OCI-LY3 (cell line): ENCODE measurements around the gene GNAZ.

Experiments used
- H2AFZ ChIP-seq: fragments of 200-600, 300-600 bp; shearing (Covaris generic); 2 replicates; pipeline ENCODE4 v1.6.0; 2014; ENCODE audit warnings: antibody characterized with exemption, low read depth, low read length
- H3K27ac ChIP-seq: fragments of 200-600, 300-600 bp; sonication (generic); 2 replicates; pipeline ENCODE4 v1.5.1; 2014; ENCODE audit warnings: mild to moderate bottlenecking, low read length, moderate library complexity, mixed read lengths
- H3K27me3 ChIP-seq: fragments of 200-600, 300-600 bp; sonication (generic); 2 replicates; pipeline ENCODE4 v1.6.1; 2014; ENCODE audit warnings: low read depth, low read length, mixed read lengths
- H3K36me3 ChIP-seq: fragments of 200-600, 300-600 bp; sonication (generic); replicated peaks from 2 replicates; pipeline ENCODE3; 2014; ENCODE audit warnings: low read depth, low read length, mixed read lengths
- H3K4me1 ChIP-seq: fragments of 300-600, 200-600 bp; sonication (generic); 2 replicates; pipeline ENCODE4 v1.6.1; 2014; ENCODE audit warnings: low read length, mixed read lengths
- H3K4me2 ChIP-seq: fragments of 200-600, 300-600 bp; sonication (generic); 2 replicates; pipeline ENCODE4 v1.6.1; 2014; ENCODE audit warnings: low read length, mixed read lengths
- H3K4me3 ChIP-seq: fragments of 300-600, 200-600 bp; sonication (generic); 2 replicates; pipeline ENCODE4 v1.5.1; 2014; ENCODE audit warnings: antibody characterized with exemption, mild to moderate bottlenecking, low read length, moderate library complexity
- H3K79me2 ChIP-seq: fragments of 300-600, 200-600 bp; shearing (Covaris generic); 2 replicates; pipeline ENCODE4 v1.6.1; 2014; ENCODE audit warnings: mild to moderate bottlenecking, low read length, mixed read lengths
- H3K9ac ChIP-seq: fragments of 300-600, 200-600 bp; shearing (Covaris generic); 2 replicates; pipeline ENCODE4 v1.6.0; 2014; ENCODE audit warnings: mild to moderate bottlenecking, low read length, moderate library complexity
- H3K9me3 ChIP-seq: fragments of 200-600, 300-600 bp; shearing (Covaris generic); 2 replicates; pipeline ENCODE4 v1.6.1; 2014; ENCODE audit warnings: low read length, mixed read lengths; ENCODE audit not compliant: insufficient read depth
- H4K20me1 ChIP-seq: fragments of 200-600, 300-600 bp; sonication (generic); 2 replicates; pipeline ENCODE4 v1.6.1; 2016; ENCODE audit warnings: low read length, mixed read lengths; ENCODE audit not compliant: insufficient read depth
- EZH2phosphoT487 ChIP-seq: fragments of 200-600 bp; shearing (Covaris generic); IDR thresholded peaks from 2 replicates; pipeline ENCODE4 v1.6.1; 2018; ENCODE audit warnings: antibody characterized with exemption, mixed run types, low read depth
- TF ChIP-seq, protein P1 (sequence below): fragments of 200-600, 300-600 bp; sonication (generic); IDR thresholded peaks from 2 replicates; pipeline ENCODE4 v1.5.1; 2014; ENCODE audit warnings: antibody characterized with exemption, low read length, low read depth

The GNAZ gene

GRCh38 chr22:23106344-23106743 lies 36.0 kb downstream of the GNAZ start:
- Histone ChIP-seq H3K27ac (no peak overlapping the region), H3K4me2 (no peak overlapping the region), H3K9ac (no peak overlapping the region), H3K27me3 (no peaks in the 10 kb centered on the region), H4K20me1 (peaks cover 96% of the 10 kb centered on the region), H2AFZ (no peak overlapping the region), H3K9me3 (no peaks in the 10 kb centered on the region), H3K79me2 (0 out of 2 replicates have a peak, but pooled peaks cover 7% of the 10 kb centered on the region), H3K4me3 (no peak overlapping the region), H3K36me3 (peaks cover 45% of the 10 kb centered on the region), H3K4me1 (no peaks in the 10 kb centered on the region)
- TF ChIP-seq, protein P1, sequence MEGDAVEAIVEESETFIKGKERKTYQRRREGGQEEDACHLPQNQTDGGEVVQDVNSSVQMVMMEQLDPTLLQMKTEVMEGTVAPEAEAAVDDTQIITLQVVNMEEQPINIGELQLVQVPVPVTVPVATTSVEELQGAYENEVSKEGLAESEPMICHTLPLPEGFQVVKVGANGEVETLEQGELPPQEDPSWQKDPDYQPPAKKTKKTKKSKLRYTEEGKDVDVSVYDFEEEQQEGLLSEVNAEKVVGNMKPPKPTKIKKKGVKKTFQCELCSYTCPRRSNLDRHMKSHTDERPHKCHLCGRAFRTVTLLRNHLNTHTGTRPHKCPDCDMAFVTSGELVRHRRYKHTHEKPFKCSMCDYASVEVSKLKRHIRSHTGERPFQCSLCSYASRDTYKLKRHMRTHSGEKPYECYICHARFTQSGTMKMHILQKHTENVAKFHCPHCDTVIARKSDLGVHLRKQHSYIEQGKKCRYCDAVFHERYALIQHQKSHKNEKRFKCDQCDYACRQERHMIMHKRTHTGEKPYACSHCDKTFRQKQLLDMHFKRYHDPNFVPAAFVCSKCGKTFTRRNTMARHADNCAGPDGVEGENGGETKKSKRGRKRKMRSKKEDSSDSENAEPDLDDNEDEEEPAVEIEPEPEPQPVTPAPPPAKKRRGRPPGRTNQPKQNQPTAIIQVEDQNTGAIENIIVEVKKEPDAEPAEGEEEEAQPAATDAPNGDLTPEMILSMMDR: no peak

GRCh38 chr22:23106906-23107367 lies 36.6 kb downstream of the GNAZ start:
- peaks cover 40% of the 10 kb centered on the region for H3K36me3 ChIP-seq
- TF ChIP-seq EZH2phosphoT487: no peak
- TF ChIP-seq, protein P1: no peak
- H3K4me1 ChIP-seq: no peaks in the 10 kb centered on the region
- H3K79me2 ChIP-seq: 0 out of 2 replicates have a peak, but pooled peaks cover 4% of the 10 kb centered on the region
- no peak overlapping the region for H2AFZ ChIP-seq
- H3K9me3 ChIP-seq: no peaks in the 10 kb centered on the region
- H3K9ac ChIP-seq: no peak overlapping the region
- H4K20me1 ChIP-seq: peaks cover 96% of the 10 kb centered on the region
- H3K4me2 ChIP-seq: no peak overlapping the region
- H3K27me3 ChIP-seq: no peaks in the 10 kb centered on the region
- no peak overlapping the region for H3K27ac ChIP-seq
- no peak overlapping the region for H3K4me3 ChIP-seq

DNA sequence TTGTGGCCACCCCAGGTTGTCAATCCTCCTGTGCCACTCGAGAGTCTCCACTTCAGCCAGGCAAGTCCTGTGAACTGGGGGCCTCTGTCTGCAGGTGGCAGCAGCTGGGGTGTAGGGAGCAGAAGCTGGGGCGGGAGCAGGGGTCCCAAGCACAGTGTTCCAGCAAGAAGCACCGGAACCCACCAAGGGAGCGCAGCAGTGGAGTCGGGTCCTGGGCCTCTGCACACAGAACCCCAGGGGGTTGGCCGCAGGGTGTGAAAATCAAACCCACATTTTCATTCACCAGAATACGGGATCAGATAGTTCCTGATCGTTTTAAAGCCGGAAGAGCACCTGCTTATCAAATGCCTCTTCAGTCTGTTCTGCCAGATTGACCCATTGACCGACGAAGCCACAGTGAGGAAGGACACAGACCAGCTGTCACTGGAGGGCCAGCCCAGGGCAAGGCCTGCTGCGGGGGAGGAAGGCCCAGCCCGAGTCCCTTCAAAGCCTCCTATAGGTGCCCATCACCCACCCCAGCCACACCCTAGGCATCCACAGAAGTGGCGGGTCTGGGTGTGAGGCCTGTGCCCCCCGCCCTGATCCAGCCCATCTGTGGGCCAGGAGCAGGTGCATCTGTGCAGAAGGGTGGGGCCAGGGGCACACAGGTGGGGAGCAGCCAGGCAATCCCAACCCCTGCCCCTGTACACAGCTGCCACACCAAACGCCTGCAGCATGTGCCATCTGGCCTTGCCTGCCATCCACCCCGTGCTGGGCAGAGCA lies 37.3 kb downstream of the GNAZ start:
- TF ChIP-seq EZH2phosphoT487: no peak
- TF ChIP-seq, protein P1: no peak
- H3K27me3 ChIP-seq: no peaks in the 10 kb centered on the region
- H3K36me3 ChIP-seq: peaks cover 40% of the 10 kb centered on the region
- no peak overlapping the region for H2AFZ ChIP-seq
- H3K27ac ChIP-seq: no peak overlapping the region
- H3K9ac ChIP-seq: no peak overlapping the region
- H4K20me1 ChIP-seq: peaks cover 96% of the 10 kb centered on the region
- H3K4me1 ChIP-seq: no peaks in the 10 kb centered on the region
- H3K79me2 ChIP-seq: no peaks in the 10 kb centered on the region
- no peak overlapping the region for H3K4me3 ChIP-seq
- H3K4me2 ChIP-seq: no peak overlapping the region
- no peaks in the 10 kb centered on the region for H3K9me3 ChIP-seq

GRCh38 chr22:23108249-23109078 lies 38.1 kb downstream of the GNAZ start:
- Histone ChIP-seq H3K27me3 (no peaks in the 10 kb centered on the region), H3K4me1 (no peaks in the 10 kb centered on the region), H3K9me3 (no peaks in the 10 kb centered on the region), H2AFZ (no peak overlapping the region), H3K9ac (no peak overlapping the region), H3K4me3 (no peak overlapping the region), H3K27ac (no peak overlapping the region), H3K4me2 (no peak overlapping the region), H3K36me3 (peaks cover 36% of the 10 kb centered on the region), H3K79me2 (no peaks in the 10 kb centered on the region), H4K20me1 (peaks cover 95% of the 10 kb centered on the region)
- TF ChIP-seq EZH2phosphoT487: no peak
- TF ChIP-seq, protein P1: no peak
